Ectodermal cell (in vitro differentiated cells): Measurements from ENCODE around the gene PAIP2.
"Not testable (repeated sequence)": the region's sequence is repeated elsewhere in the genome, so short reads cannot be mapped to it uniquely, and the experiment has no call there.

Experiments
- H3K27ac ChIP-seq: 2 replicates; pipeline ENCODE4 v1.7.0; 2013; ENCODE audit warnings: mild to moderate bottlenecking, low read depth, low read length; ENCODE audit not compliant: insufficient read depth, poor library complexity, severe bottlenecking
- H3K27me3 ChIP-seq: 2 replicates; pipeline ENCODE4 v1.7.0; 2013; ENCODE audit warnings: mild to moderate bottlenecking, low read length; ENCODE audit not compliant: insufficient read depth, control insufficient read depth, poor library complexity, severe bottlenecking
- H3K36me3 ChIP-seq: one replicate; pipeline ENCODE4 v1.7.0; 2013; ENCODE audit warnings: low read length; ENCODE audit not compliant: control insufficient read depth, insufficient read depth
- H3K4me1 ChIP-seq: one replicate; pipeline ENCODE4 v1.7.0; 2013; ENCODE audit warnings: low read length; ENCODE audit not compliant: control insufficient read depth, insufficient read depth
- H3K4me3 ChIP-seq: 2 replicates; pipeline ENCODE4 v1.7.0; 2013; ENCODE audit warnings: low read depth, low read length, control low read depth; ENCODE audit not compliant: insufficient read depth
- H3K9me3 ChIP-seq: 2 replicates; pipeline ENCODE4 v1.7.0; 2013; ENCODE audit warnings: mild to moderate bottlenecking, low read length, moderate library complexity; ENCODE audit not compliant: control insufficient read depth
- WGBS, 2 experiments: methylation state at CpG; one replicate each; pipeline ENCODE4 v1.1.7; 2013; ENCODE audit warnings: missing lambda C conversion rate in 2 of 2; 5-methylcytosine and 5-hydroxymethylcytosine counted together

Gene PAIP2

DNA sequence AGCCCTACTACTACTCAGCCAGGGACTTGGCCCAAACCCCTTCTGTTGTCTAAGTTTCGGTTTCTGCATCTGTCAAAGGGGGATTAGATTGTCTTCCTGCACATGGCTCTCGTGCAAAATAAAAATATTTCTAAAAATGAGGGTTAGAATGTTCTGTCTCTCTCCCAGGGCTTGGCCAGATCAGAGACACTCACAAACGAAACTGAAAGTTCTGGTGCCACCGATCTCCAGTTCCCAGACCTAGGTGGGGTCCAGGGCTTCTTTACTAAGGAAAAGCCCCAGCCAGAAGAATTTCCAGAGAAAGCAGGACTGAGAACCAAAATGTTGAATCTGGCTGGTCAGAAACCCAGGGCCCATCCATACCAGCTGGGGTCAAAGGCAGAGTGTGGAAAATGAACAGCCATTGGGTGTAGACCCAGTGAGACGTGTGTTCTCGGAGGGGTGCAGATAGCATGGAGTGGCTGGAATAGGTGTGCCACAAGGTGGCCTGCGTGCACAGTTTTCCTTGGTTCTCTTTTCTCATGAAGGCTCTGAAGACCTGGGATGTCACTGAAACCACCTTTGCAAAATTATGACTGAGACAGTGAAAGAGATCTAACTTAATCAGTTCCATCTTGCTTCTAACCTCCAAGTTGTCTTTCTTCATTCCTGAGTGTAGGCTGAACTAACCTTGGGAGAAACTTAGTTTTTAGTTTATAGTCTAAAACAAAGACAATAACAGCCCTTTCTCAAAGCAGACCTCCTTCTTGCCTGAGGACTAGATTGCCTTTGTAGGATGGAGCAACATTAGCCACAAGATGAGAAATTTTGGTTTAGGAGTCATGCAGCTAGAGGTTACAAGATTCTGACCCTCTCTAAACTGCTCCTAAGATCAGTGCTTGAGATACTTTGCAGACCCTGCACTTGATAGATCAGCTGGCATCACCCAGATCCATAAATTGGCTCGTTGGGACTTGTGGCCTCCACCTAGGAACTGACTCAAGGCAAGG is 43.7 kb downstream of the PAIP2 start:
- WGBS, 2 experiments, result 92 to 93% methylated on average over 8 of the region's 8 CpGs
- Histone ChIP-seq H3K27me3 (no peaks in the 10 kb centered on the region), H3K4me1 (peaks cover 7% of the 10 kb centered on the region), H3K36me3 (no peaks in the 10 kb centered on the region), H3K4me3 (no peak overlapping the region), H3K27ac (no peak overlapping the region), H3K9me3 (no peaks in the 10 kb centered on the region)

DNA sequence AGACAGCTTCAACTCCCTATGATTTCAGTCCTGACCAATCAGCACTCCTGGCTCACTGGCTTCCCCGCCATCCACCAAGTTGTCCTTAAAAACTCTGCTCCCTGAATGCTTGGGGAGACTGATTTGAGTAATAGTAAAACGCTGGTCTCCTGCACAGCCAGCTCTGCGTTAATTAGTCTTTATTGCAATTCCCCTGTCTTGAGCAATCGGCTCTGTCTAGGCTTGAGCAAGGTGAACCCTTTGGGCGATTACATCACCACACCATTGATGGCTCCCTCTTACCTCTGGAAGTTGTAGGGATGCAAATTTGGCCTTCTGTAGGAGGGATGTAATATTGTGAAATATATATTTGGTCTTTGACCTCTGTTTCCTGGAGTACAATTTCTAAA is 44.4 kb downstream of the PAIP2 start:
- Histone ChIP-seq H3K9me3 (no peaks in the 10 kb centered on the region), H3K4me3 (no peak overlapping the region), H3K36me3 (no peaks in the 10 kb centered on the region), H3K4me1 (peaks cover 7% of the 10 kb centered on the region), H3K27me3 (peaks cover under 1% of the 10 kb centered on the region), H3K27ac (no peak overlapping the region)
- WGBS, 2 experiments, result 91% methylated on average over 4 to 5 of the region's 5 CpGs

DNA sequence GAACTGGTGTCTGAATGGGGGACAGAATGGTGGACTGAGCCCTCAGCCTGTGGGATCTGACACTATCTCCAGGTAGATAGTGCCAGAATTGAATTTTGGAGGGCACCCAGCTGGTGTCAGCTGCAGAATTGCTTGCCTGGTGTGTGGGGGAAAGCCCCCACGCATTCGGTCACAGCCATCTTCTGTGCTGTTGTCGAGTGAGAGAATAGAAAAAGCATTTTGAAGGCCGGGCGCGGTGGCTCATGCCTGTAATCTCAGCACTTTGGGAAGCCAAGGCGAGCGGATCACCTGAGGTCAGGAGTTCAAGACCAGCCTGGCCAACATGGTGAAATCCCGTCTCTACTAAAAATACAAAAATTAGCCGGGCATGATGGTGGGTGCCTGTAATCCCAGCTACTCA is 45.3 kb downstream of the PAIP2 start:
- not testable (repeated sequence) for H3K9me3 ChIP-seq, H3K4me3 ChIP-seq, H3K27ac ChIP-seq, H3K27me3 ChIP-seq, H3K36me3 ChIP-seq, H3K4me1 ChIP-seq
- WGBS, 2 experiments, result 93 to 94% methylated on average over 10 of the region's 10 CpGs

DNA sequence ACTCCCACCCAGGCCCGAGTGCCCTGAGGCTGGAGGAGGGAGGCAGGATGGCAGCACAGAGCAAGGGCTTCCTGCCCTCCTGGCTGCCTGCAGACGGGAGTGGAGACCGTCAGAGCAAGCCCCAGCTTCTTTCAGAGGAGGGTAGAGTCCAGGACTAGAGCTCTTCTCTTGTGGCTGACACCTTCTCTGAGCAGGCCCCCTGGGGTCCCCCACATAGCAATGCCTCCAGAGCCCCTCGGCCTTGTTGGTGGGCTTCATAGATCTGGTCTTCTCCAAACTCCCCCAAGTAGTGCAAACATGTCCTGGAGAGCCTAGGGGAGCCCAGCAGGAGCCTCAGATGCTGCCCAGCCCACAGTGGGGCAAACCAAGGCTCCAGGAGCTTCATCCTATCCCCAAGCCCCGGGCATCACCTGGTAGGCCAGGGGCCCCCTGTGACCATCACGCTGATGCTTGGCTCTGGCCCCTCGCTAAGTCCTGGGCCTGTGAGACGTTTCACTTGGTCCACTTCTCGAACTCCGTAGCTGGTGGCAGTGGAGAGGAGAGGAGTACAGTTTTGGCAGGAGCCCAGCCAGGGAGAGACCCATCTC is 46.0 kb downstream of the PAIP2 start:
- Histone ChIP-seq H3K4me1 (peaks cover 7% of the 10 kb centered on the region), H3K4me3 (no peak overlapping the region), H3K9me3 (no peaks in the 10 kb centered on the region), H3K27me3 (peaks cover 17% of the 10 kb centered on the region), H3K36me3 (no peaks in the 10 kb centered on the region), H3K27ac (no peak overlapping the region)
- 89% methylated on average over 10 of the region's 10 CpGs for WGBS, 2 experiments

DNA sequence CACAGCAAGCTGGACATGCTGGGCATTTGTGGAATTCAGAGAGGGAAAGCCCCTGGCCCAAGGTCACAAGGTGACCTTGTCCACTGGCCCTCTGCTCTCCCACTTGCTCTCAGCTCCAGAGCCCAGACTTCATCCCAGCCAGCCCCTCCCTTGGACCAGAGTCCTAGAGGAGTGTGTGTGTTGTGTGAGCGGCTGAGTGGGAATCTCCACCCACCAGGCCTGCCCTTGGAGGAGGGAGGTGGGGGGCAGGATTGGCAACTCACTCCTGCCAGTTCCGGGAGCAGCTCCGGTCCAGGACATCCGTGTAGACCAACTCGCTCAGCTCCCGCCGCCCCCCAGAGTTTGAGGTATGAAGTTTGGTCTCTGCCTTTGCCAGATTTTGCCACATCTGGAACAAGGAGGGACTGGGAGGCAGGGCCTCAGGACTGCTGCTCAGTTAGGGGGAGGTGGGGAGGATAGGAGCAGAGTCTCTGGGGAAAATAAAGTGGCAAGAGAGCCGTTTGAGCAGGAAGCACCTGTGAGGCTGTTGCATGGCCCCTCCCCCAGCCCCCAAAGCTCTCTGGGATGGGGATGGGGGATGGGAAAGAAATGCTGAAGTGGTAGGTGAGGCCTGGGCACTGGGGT is 46.7 kb downstream of the PAIP2 start:
- H3K9me3 ChIP-seq, result no peaks in the 10 kb centered on the region
- H3K4me1 ChIP-seq, result peaks cover 7% of the 10 kb centered on the region
- H3K36me3 ChIP-seq, result no peaks in the 10 kb centered on the region
- WGBS, 2 experiments, result 56 to 61% methylated on average over 8 of the region's 8 CpGs
- H3K4me3 ChIP-seq, result no peak overlapping the region
- H3K27ac ChIP-seq, result no peak overlapping the region
- H3K27me3 ChIP-seq, result peaks cover 23% of the 10 kb centered on the region

DNA sequence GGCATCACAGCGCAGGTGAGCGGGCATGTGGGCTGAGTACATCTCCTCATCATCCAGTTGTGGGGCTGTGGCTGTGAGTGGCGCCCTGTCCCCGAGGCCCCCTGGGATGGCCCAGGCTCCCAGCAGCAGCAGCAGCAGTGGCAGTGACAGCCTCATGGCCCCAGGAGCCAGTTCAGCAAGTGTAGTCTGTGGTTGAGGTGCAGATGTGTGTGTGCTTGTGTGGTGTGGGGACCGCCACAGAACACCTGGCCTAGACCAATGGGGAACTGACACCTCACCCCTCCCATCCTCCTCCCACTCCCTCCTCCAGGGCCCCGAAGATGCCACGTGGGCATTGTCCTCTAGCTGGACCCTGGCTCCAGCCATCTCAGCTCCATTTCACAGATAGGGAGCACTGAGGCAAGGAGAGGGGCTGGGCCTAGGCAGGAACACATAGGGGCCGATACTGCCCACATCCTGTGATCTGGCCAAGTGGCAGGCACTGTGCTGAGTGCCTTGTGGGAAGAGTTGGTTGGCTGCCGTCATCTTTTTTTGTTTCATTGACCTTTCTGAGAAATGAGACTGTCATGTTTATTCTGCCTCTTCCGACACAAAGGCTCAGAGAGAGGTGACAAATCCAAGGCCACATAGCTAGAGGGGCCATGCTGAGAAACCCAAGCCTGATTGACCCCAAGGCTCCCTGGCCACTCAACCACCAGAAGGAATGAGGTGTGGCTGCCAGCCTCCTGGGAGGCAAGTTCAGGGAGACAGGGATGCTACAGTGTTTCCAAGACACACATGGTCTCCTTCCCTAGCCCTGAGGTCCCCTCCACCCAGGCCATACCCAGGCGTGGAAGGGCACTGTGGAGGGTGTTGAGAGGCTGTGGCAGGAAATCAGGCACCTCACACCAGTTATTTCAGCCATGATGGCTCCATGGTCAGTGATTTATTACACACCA is 48.3 kb downstream of the PAIP2 start, which contains the start of gene MZB1:
Gene MZB1, minus strand, starts transcription at position 213 of the 938 bp plus-strand sequence. Its CDS starts 57 bp downstream, at position 156.
- no peak within 1 kb of the TSS for H3K4me3 ChIP-seq
- WGBS, 2 experiments, result 92 to 93% methylated on average over 10 to 11 of the region's 11 CpGs
- H3K9me3 ChIP-seq, result no peaks in the 10 kb centered on the region
- H3K36me3 ChIP-seq, result no peaks in the 10 kb centered on the region
- no peak within 1 kb of the TSS for H3K27ac ChIP-seq
- peaks cover 39% of the 10 kb centered on the region for H3K27me3 ChIP-seq
- H3K4me1 ChIP-seq, result peaks cover 7% of the 10 kb centered on the region

DNA sequence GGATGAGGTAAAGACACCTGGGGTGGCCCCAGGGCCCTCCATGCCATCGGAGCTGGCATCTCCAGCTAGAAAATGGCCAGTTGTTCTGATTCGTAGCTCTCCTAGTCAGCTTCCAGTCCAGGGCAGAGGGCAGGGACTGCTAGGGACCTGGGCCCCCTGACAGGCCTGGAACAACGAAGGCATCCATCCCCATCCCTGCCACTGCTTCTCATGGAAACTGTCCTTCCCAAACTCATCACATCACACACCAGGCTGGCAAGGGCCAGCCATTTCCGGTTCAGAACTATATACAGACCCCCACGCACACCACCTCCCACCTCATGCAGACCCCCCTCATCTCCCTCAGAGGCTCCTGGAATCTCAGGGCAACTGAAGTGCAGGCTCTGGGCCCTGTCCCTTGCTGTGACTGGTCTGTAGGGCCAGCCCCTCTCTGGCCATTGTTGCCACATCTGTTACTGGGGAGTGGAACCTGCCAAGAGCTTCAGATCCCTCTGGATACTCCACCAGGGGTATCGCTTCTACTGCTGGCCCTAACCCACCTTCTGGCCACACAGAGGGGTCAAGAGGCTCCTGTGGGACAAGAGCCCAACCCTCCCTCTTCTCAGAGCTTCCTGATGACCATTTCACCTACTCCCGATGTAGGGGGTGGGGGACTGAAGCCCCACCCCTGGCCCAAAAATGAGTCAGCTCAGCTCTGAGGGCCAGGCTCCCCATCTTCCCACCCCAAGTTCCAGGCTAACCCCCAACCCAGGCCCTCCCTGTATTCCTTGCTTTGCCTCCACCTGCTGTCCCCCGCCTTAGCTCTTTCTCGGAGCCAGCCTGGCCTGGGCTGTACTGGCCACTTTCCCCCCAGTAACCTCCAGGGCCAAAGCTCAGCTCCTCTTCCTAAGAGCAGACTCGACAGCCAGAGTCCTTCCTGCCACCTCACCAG is 49.2 kb downstream of the PAIP2 start:
- no peak overlapping the region for H3K27ac ChIP-seq
- no peaks in the 10 kb centered on the region for H3K9me3 ChIP-seq
- 89 to 91% methylated on average over 10 of the region's 10 CpGs for WGBS, 2 experiments
- H3K4me3 ChIP-seq, result no peak overlapping the region
- peaks cover 7% of the 10 kb centered on the region for H3K4me1 ChIP-seq
- H3K36me3 ChIP-seq, result no peaks in the 10 kb centered on the region
- H3K27me3 ChIP-seq, result peaks cover 49% of the 10 kb centered on the region

DNA sequence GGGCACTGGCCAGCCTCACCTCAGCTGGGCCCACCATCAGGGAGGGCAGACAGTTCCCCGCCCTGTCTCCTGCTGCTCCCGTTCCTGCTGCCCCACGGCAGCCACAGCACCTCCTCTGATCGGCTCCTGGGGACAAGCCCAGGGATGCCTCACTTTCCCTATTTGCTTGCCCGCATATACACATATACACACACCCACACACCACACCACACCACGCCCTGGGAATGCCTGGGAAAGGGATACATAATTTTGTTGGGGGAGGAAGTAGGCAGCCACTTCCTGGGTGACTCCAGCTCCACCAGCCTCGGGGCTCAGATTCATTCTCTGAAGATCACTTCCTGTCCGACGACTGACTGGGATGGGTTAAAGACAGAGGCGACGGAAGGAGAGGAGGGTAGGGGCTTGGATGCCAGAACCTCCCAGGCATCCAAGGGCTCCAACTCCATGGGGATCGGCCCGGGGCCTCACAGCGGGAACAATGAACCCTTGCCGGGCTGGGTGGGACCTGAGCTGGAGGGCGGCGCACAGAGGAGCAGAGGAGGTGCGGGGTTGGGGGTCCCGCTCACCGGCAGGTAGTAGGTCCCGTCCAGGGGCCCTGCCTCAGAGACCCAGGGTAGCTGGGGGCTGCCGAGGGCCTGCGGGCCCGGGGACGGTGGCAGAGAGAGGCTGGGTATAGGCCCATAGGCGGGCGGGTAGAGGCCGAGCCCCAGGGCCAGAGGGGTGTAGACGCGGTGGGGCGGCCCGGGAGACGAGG is 50.1 kb downstream of the PAIP2 start:
- H3K9me3 ChIP-seq, result no peaks in the 10 kb centered on the region

More for the DNA sequence above, 50.1 kb downstream of the PAIP2 start:
- Histone ChIP-seq H3K27me3 (peaks cover 53% of the 10 kb centered on the region), H3K36me3 (no peaks in the 10 kb centered on the region), H3K4me3 (no peak overlapping the region), H3K27ac (no peak overlapping the region), H3K4me1 (peaks cover 7% of the 10 kb centered on the region)
- 73% methylated on average over 31 to 33 of the region's 33 CpGs for WGBS, 2 experiments
